GM12865 (cell line): ENCODE measurements around the gene ADD2.

Experiments
- DNase-seq: peaks from one replicate; pipeline ENCODE4 v3.0.0; 2010; ENCODE audit warnings: low read depth
- H3K4me3 ChIP-seq: 2 replicates; pipeline ENCODE4 v1.5.1; 2011; ENCODE audit warnings: mild to moderate bottlenecking, low read depth, low read length, control low read depth
- CTCF ChIP-seq: IDR thresholded peaks from 2 replicates; pipeline ENCODE4 v1.5.1; 2011; ENCODE audit warnings: low read length, control low read depth, low read depth, inconsistent platforms; ENCODE audit not compliant: insufficient read depth; ENCODE audit errors: missing control alignments

The ADD2 gene

GRCh38 chr2:70710038-70710690 is 57.8 kb downstream of the ADD2 start:
- DNase-seq, result no peak
- no peak for TF ChIP-seq CTCF
- no peak overlapping the region for H3K4me3 ChIP-seq

- DNase-seq, result no peak
- TF ChIP-seq CTCF, result no peak
- no peak overlapping the region for H3K4me3 ChIP-seq
Measured at GRCh38 chr2:70709275-70710037, 58.5 kb downstream of the ADD2 start.

GRCh38 chr2:70708376-70709199 is 59.4 kb downstream of the ADD2 start:
- DNase-seq, result peak; percentile 33

GRCh38 chr2:70707706-70708105 is 60.3 kb downstream of the ADD2 start:
- no peak for DNase-seq
- no peak for TF ChIP-seq CTCF
- H3K4me3 ChIP-seq, result no peak overlapping the region

More at GRCh38 chr2:70708376-70709199, 59.4 kb downstream of the ADD2 start:
- TF ChIP-seq CTCF, result no peak
- H3K4me3 ChIP-seq, result no peak overlapping the region

- no peak for DNase-seq
- H3K4me3 ChIP-seq, result no peak overlapping the region
- TF ChIP-seq CTCF, result no peak
Measured at GRCh38 chr2:70706026-70706795, 61.8 kb downstream of the ADD2 start.

- no peak for TF ChIP-seq CTCF
- no peak for DNase-seq
- no peak overlapping the region for H3K4me3 ChIP-seq
Measured at GRCh38 chr2:70705160-70705850, 62.7 kb downstream of the ADD2 start.
